Left hindlimb (tissue), 1 donor: ENCODE results near the gene AIFM1.
A peak's percentile ranks its signal among the peaks of the same experiment; 100 is the strongest.

Experiments
- DNase-seq: peaks from one replicate; pipeline ENCODE4 v3.0.0-alpha.2; 2018

AIFM1 gene

GRCh38 chrX:130170752-130171445 lies 5.3 kb upstream of the AIFM1 start:
- DNase-seq, result no peak

DNA sequence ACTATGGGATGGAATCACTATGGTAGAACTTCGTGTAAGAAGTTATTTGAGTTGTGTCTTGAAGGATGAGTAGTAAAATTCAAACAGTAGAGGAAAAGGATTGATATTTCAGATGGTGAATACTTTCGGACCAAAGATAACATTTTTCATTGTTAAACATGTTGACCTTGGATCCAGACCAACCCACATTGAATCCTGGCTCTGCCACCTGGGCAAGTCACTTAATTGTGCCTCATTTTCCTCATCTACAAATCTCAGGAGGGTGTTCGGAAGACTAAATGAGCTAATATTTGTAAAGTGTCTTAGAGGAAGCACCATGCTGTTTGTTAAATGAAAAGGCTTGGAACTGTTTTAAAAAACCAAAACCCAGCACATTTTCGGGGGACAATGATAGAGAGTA lies 1.4 kb upstream of the AIFM1 start:
- no peak for DNase-seq

DNA sequence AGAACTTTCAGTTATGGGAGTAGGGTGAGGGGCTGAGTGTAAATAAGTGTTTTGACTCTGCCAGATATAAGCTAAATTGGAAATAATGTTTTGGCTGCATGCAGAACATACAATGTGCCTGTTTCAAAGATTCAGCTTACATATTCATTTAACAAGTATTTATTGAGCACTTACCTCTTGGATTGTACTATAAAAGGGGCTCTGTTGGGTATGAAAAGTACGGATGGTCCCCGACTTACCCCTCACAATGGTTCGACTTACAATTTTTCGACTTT lies 799 bp upstream of the AIFM1 start:
- DNase-seq, result no peak

GRCh38 chrX:130165181-130165702 lies 399 bp downstream of the AIFM1 start:
- DNase-seq, result no peak

DNA sequence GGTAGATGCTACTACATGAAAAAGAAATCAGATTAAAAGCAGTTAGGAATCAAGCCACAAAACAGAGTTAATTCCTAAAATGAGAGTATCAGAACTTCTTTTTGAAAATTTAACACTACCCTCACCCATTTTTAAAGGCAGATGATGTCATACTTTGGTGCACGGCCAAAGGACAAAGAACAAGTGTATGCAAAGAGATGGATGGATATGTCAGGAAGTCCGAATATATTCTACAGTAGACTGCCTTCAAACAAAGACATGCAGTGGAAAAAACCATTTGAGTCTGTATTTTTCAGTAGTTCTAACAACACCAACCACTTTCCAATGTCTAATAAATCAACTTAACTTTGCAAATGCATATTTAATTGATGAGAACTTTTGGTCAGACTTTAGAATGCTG lies 2.2 kb downstream of the AIFM1 start:
- no peak for DNase-seq

DNA sequence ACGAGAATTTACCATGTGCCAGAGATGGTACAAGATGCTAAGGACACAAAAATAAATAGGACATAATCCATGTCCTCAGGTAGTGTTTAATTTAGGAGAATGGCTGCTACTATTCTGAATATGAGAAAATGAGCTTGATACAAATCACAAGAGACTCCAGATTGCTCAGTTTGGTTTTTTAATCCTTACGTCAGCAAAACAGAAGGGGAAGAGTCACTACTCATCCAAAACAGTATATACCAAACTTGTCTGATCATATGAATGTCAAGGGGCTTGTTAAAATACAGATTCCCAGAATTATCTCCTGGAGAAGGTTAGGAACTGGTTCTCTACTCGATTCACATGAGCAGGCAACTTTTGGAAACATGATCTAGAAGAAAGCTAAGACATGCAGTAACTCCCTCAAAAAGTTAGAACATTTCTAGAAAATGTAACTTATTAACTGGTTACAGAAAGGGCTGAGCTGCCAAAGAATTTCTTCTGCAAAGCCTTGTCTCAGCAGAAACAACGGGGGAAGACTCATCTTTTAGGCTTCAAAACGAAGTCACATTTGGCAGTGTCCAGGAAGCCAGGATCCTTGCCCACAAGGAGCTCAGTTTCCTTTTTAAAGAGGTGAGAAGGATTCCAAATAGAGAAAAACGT lies 3.4 kb downstream of the AIFM1 start:
- no peak for DNase-seq

DNA sequence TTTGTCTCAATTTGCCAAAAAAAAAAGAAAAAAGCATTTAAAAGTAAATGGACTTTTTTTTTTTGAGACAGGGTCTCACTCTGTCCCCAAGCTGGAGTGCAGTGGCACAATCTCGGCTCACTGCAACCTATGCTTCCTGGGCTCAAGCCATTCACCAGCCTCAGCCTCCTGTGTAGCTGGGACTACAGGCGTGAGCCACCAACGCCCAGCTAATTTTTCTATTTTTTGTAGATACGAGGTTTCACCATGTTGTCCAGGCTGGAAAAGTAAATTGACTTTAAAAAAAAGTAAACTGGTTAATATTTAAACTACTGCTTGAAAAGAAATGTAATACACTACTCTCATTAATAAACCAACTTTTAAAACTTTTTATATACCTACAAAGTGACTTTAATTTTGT lies 5.9 kb downstream of the AIFM1 start:
- no peak for DNase-seq

DNA sequence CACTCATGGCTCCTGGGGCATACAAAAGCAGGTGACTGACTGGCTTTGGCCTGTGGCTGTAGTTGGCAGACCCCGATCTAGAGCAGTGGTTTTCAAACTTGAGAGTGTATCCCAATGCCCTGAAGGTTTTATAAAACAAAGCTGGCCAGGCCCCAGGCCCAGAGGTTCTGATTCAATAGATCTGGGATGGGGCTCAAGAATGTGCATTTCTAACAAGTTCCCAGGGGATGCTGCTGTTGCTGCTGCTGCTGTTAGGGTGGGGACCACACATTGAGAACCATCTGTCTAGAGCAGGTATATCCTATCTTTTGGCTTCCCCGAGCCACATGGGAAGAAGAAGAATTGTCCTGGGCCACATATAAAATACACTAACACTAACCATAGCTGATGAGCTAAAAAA lies 7.3 kb downstream of the AIFM1 start:
- DNase-seq, result no peak

GRCh38 chrX:130155564-130155963 lies 10.1 kb downstream of the AIFM1 start:
- DNase-seq, result no peak

- no peak for DNase-seq
These were observed 18.0 kb downstream of the AIFM1 start for GRCh38 chrX:130147631-130148030.

GRCh38 chrX:130145123-130145522 lies 20.5 kb downstream of the AIFM1 start:
- no peak for DNase-seq

- DNase-seq, result no peak
These were observed 21.1 kb downstream of the AIFM1 start for GRCh38 chrX:130144509-130144908.

DNA sequence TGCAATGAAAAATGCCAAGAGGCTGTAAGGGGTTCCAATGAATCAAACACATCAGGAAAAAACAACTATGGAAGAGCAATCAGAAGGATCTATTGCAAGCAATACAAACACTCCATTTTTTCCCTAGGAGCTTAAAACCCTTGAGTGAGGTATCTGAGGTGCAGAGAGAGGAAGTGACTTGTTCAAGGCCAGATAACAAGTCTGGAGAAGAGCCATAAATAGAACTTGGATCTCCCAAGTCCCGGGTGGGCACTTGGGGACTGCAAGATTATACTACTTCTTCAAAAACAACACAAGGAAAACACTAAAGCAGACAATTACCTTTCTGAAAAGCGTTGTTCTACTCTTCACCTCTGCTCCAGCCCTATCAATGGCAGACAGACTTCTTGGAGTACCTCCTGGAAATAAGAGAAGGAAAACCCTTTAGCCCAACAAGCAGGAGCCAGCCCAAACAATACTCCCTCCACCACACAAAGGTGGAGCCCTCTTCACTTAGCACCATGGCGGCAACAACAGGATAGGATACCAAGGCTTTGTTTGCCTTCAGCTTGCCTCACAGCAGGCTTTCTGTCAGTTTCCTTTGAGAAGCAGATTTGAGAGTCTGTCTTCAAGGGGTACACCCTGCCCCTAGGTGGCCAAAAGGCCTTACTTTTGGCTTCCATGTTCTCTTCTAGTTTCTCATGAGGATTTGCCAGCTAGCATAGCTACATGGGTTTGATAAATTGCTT lies 26.0 kb downstream of the AIFM1 start:
- no peak for DNase-seq

- no peak for DNase-seq
These were observed 28.7 kb downstream of the AIFM1 start for GRCh38 chrX:130136961-130137360.

DNA sequence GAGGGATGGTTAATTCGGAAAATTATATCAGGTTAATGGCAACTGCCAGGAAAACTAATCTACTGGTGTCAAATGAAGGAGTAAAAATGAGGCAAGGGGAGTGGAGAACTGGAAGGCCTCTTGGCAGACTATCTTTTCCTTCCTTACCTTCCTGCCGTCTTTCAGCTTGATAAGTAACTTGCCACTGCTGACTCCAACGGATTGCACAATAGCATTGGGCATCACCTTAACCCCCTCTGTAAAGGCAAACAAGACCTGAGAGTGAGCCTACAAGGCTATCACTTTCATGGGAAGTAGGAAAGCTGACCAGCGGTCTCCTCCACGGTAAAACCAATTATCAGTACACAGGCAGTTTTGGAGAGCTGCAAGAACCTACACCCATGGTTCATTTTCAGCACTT lies 29.1 kb downstream of the AIFM1 start:
- DNase-seq, result no peak

DNA sequence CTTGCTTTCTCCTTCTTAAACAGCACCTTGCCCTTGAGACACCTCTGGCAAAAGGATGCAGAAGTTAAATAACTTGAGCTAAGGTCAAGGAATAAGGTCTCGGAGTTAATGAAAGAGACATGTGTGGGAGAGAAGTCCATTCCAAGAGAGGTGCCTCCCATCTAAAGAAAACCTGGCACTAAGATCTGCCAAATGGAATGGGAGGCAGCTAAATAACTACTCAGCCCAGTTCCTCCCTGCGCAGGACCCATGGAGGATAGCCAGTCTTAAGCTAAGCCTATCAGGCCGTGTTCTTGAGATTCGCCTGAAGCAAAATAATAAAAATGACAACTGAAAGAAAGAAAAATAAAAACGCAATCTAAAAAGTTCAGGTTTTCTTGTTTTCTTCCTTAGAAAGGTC lies 34.7 kb downstream of the AIFM1 start:
- no peak for DNase-seq

- DNase-seq, result peak; percentile 33
These were observed 40.4 kb downstream of the AIFM1 start for GRCh38 chrX:130125091-130125874.

- DNase-seq, result no peak
These were observed 41.1 kb downstream of the AIFM1 start for GRCh38 chrX:130124577-130124976.

DNA sequence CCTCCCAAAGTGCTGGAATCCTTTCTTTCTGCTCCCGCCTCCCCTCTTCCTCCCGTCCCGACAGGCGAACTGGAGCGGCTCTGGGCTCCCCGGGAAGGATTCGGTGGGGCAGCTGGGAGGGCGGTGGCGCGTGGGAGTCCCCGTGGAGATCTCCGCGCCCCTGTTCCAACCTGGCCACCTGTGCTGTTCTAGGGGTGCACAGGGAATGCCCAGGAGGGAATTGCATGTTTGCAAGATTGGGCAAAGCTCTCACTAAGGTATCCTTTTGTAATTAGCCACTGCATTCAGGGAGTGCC lies 44.2 kb downstream of the AIFM1 start:
- DNase-seq, result no peak

DNA sequence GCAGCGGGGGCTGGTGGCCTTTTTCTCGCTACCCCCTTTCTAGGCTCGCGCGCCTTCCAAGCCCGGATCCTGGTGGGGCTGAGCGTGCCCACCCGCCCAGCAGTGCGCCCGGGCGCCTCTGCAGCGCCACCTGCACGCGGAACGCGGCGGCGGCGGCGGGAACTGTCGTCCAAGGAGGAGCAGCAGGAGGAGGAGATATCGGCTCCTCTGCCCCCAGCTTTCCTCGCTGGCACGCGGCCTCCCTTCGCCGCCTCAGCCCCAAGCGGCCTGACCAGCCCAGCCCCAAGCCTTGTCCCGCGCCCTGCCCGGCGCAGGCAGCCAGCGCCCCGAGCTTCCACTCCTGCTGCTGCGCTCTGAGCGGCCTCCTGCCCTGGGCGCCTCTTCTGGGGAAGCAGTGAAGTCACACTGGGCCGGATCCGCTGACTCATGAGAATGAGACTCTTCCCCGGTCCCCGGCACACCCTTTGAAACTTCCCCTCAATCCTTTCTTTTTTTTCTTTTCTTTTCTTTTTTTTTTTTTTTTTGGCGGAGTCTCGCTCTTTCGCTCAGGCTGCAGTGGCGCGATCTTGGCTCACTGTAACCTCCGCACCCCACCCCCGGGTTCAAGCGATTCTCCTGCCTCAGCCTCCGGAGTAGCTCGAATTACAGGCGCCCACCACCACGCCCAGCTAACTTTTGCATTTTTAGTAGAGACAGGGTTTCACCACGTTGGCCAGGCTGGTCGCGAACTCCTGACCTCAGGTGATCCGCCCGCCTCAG lies 44.7 kb downstream of the AIFM1 start:
- DNase-seq, result peak; percentile 84

GRCh38 chrX:130120321-130120731 lies 45.3 kb downstream of the AIFM1 start:
- DNase-seq, result peak; percentile 47

- DNase-seq, result peak; percentile 60
These were observed 46.2 kb downstream of the AIFM1 start for GRCh38 chrX:130119312-130119898.
